Measurements from ENCODE around the gene ATP23. TPM values are rescaled to one million over a fixed set of nuclear protein-coding genes. Genes with fewer than 3 reads are reported as not detected.
A peak's percentile ranks its signal among the peaks of the same experiment; 100 is the strongest.

The ATP23 gene
- total RNA-seq, 1 donor from 2014 or later, result 7.4 TPM

GRCh38 chr12:57909611-57910010 is 31.8 kb upstream of the ATP23 start:
- intact Hi-C loops (cut with micrococcal nuclease), result loop anchor here (10.0 kb wide), 1 partner anchor 105 kb away; no protein-coding TSS in a partner anchor
- H3K4me1 ChIP-seq, result peaks cover 10% of the 10 kb centered on the region
- no peak overlapping the region for H3K27ac ChIP-seq (replicated peaks)
- H3K27me3 ChIP-seq (ENCODE audit: low read depth), result no peaks in the 10 kb centered on the region
- no peaks in the 10 kb centered on the region for H3K9me3 ChIP-seq (replicated peaks)
- no peak for TF ChIP-seq CTCF (IDR thresholded peaks at IDR 0.05; ENCODE audit: borderline replicate concordance)
- H3K36me3 ChIP-seq, result no peaks in the 10 kb centered on the region
- DNase-seq, result no peak
- H3K4me3 ChIP-seq, result no peak overlapping the region

GRCh38 chr12:57918147-57918546 is 23.2 kb upstream of the ATP23 start:
- no peak for TF ChIP-seq CTCF (IDR thresholded peaks at IDR 0.05; ENCODE audit: borderline replicate concordance)
- no peak overlapping the region for H3K27ac ChIP-seq (replicated peaks)
- H3K9me3 ChIP-seq (replicated peaks), result no peaks in the 10 kb centered on the region
- H3K27me3 ChIP-seq (ENCODE audit: low read depth), result no peaks in the 10 kb centered on the region
- no peaks in the 10 kb centered on the region for H3K36me3 ChIP-seq
- no peaks in the 10 kb centered on the region for H3K4me1 ChIP-seq
- intact Hi-C loops (cut with micrococcal nuclease), result no loop called here
- no peak for DNase-seq
- no peak overlapping the region for H3K4me3 ChIP-seq

- H3K9me3 ChIP-seq (replicated peaks), result no peaks in the 10 kb centered on the region
- H3K4me3 ChIP-seq, result no peak overlapping the region
- intact Hi-C loops (cut with micrococcal nuclease), result no loop called here
- no peak for TF ChIP-seq CTCF (IDR thresholded peaks at IDR 0.05; ENCODE audit: borderline replicate concordance)
- no peaks in the 10 kb centered on the region for H3K27me3 ChIP-seq (ENCODE audit: low read depth)
- peaks cover 2% of the 10 kb centered on the region for H3K36me3 ChIP-seq
- H3K4me1 ChIP-seq, result no peaks in the 10 kb centered on the region
- no peak overlapping the region for H3K27ac ChIP-seq (replicated peaks)
- no peak for DNase-seq
Observed at GRCh38 chr12:57927086-57927485, 14.3 kb upstream of the ATP23 start.

GRCh38 chr12:57929092-57929830 is 12.1 kb upstream of the ATP23 start:
- TF ChIP-seq CTCF (IDR thresholded peaks at IDR 0.05; ENCODE audit: borderline replicate concordance), result no peak

GRCh38 chr12:57934819-57935218 is 6.5 kb upstream of the ATP23 start:
- H3K36me3 ChIP-seq, result peaks cover 6% of the 10 kb centered on the region
- intact Hi-C loops (cut with micrococcal nuclease), result no loop called here
- DNase-seq, result no peak

More at GRCh38 chr12:57929092-57929830, 12.1 kb upstream of the ATP23 start:
- intact Hi-C loops (cut with micrococcal nuclease), result no loop called here
- Histone ChIP-seq H3K36me3 (peaks cover 6% of the 10 kb centered on the region), H3K9me3 (replicated peaks) (no peaks in the 10 kb centered on the region), H3K27ac (replicated peaks) (peak overlapping the region; percentile 23), H3K4me3 (no peak overlapping the region), H3K4me1 (peaks cover under 1% of the 10 kb centered on the region), H3K27me3 (ENCODE audit: low read depth) (no peaks in the 10 kb centered on the region)
- DNase-seq, result no peak

More at GRCh38 chr12:57934819-57935218, 6.5 kb upstream of the ATP23 start:
- no peak overlapping the region for H3K27ac ChIP-seq (replicated peaks)
- no peak for TF ChIP-seq CTCF (IDR thresholded peaks at IDR 0.05; ENCODE audit: borderline replicate concordance)
- H3K4me1 ChIP-seq, result peaks cover 23% of the 10 kb centered on the region
- H3K4me3 ChIP-seq, result no peak overlapping the region
- H3K9me3 ChIP-seq (replicated peaks), result no peaks in the 10 kb centered on the region
- no peaks in the 10 kb centered on the region for H3K27me3 ChIP-seq (ENCODE audit: low read depth)

All from left ventricle myocardium inferior (tissue), 1 donor.